Neuron (in vitro differentiated cells): ENCODE measurements around the gene PACSIN3.

Source experiments
- H2AFZ ChIP-seq: one replicate; pipeline ENCODE4 v1.6.1; 2013; ENCODE audit warnings: low read depth, mild to moderate bottlenecking, inconsistent platforms, low read length, moderate library complexity
- H3K27me3 ChIP-seq: one replicate; pipeline ENCODE4 v1.6.1; 2013; ENCODE audit warnings: low read length; ENCODE audit not compliant: insufficient read depth
- H3K36me3 ChIP-seq: one replicate; pipeline ENCODE4 v1.6.1; 2013; ENCODE audit warnings: low read length; ENCODE audit not compliant: insufficient read depth
- H3K4me1 ChIP-seq: one replicate; pipeline ENCODE4 v1.6.1; 2013; ENCODE audit warnings: low read length; ENCODE audit not compliant: insufficient read depth
- H3K4me3 ChIP-seq: 2 replicates; pipeline ENCODE4 v1.5.1; 2013; ENCODE audit warnings: mild to moderate bottlenecking, low read length, moderate library complexity
- H3K9me3 ChIP-seq: one replicate; pipeline ENCODE4 v1.6.1; 2013; ENCODE audit warnings: low read length

Gene PACSIN3

DNA sequence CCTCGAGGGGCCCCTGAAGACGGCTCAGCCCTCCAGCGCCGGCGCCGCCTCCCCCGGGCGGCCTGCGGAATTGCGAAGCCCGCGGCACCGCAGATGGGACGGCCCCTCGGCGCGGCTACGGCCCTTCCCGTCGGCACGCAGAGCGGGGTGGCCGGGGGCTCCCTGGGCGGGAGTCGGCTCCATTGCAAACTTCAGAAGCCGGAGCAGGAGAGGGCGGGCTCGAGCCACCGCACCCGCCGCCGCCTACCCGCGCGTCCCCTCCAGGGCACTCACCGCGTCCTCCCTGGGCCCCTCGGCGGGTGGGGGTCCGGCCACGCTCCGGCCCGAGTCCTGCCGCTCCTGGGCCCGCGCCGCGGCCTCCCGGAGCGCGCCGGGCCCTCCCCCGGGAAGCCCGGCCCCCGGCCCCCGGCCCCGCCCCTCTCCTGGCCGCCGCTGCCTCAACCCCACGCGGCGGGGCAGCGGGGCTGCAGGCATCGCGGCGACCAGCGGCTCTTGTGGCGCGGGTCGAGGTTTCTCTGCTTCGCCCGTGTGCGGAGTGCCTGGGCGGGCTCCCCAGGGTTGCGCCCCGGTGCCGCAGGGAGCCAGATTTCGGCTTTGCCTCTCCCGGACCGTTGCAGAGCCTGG lies at the start of gene PACSIN3:
Gene PACSIN3 (minus strand): TSS at position 359 of the 624 bp plus-strand sequence. CDS start 3,707 bp downstream, outside the sequence.
- peak within 1 kb of the TSS; percentile 51 for H2AFZ ChIP-seq
- peak within 1 kb of the TSS; percentile 45 for H3K4me3 ChIP-seq
- no peaks in the 10 kb centered on the region for H3K9me3 ChIP-seq
- peaks cover 28% of the 10 kb centered on the region for H3K27me3 ChIP-seq
- H3K36me3 ChIP-seq: no peaks in the 10 kb centered on the region
- H3K4me1 ChIP-seq: peaks cover 17% of the 10 kb centered on the region

DNA sequence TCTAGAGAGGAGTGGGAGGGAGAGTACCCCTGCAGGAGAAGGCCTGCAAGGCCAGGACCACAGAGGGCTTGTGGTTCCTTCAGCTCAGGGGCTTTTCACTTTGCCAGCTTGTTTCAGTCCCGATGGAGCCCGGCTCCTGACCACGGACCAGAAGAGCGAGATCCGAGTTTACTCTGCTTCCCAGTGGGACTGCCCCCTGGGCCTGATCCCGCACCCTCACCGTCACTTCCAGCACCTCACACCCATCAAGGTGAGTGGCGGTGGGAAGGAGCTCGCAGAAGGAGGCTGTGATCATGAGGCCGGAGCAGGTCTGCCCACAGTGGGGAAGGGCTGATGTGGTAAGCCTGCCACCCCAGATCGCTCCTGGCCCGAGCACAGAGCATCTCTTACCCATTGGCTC lies 48.9 kb upstream of the PACSIN3 start:
- H2AFZ ChIP-seq: no peak overlapping the region
- no peaks in the 10 kb centered on the region for H3K4me1 ChIP-seq
- H3K9me3 ChIP-seq: no peaks in the 10 kb centered on the region
- H3K36me3 ChIP-seq: peaks cover 21% of the 10 kb centered on the region
- H3K4me3 ChIP-seq: no peak overlapping the region
- no peaks in the 10 kb centered on the region for H3K27me3 ChIP-seq

DNA sequence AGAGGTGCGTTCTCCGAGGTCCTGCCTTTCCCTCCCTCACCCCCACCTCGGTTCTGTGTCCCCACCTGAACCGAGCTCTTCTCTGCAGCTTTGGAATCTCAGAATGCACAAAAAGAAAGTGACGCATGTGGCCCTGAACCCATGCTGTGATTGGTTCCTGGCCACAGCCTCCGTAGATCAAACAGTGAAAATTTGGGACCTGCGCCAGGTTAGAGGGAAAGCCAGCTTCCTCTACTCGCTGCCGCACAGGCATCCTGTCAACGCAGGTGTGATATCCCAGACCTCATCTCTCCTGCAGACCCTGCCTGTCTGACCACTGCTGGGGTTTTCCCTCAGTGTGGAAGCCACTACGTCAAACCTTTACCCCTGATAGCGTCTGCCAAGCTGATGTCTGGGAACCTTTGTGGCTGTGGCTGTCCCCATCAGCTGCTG lies 48.5 kb upstream of the PACSIN3 start:
- H3K27me3 ChIP-seq: no peaks in the 10 kb centered on the region
- H3K9me3 ChIP-seq: no peaks in the 10 kb centered on the region
- H2AFZ ChIP-seq: no peak overlapping the region
- H3K4me3 ChIP-seq: no peak overlapping the region
- H3K36me3 ChIP-seq: peaks cover 16% of the 10 kb centered on the region
- no peaks in the 10 kb centered on the region for H3K4me1 ChIP-seq

- H3K4me1 ChIP-seq: no peaks in the 10 kb centered on the region
- no peak overlapping the region for H2AFZ ChIP-seq
- H3K36me3 ChIP-seq: peaks cover 10% of the 10 kb centered on the region
- no peak overlapping the region for H3K4me3 ChIP-seq
- H3K9me3 ChIP-seq: no peaks in the 10 kb centered on the region
- H3K27me3 ChIP-seq: no peaks in the 10 kb centered on the region
Observed at GRCh38 chr11:47233989-47234668, 47.9 kb upstream of the PACSIN3 start.

DNA sequence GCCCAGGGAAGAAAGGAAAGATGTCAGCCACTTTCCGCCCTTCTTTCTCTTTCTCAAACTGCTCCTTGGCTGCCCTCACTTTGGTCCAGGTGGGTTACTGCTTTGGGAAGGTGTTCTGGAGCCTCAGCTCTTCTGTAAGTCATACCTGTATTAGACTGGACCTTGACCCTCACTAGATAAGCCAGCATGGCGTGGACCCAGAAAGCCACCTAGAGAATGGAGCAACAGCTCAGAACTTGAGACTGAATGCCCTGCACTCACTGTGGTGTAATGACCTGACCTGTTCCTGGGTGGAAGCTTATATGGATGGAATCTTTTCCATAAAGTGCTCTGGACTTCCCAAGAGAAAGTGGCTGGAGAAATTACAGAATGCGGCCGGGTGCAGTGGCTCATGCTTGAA lies 46.8 kb upstream of the PACSIN3 start:
- H3K4me3 ChIP-seq: no peak overlapping the region
- H3K27me3 ChIP-seq: no peaks in the 10 kb centered on the region
- H3K9me3 ChIP-seq: no peaks in the 10 kb centered on the region
- H2AFZ ChIP-seq: no peak overlapping the region
- H3K36me3 ChIP-seq: peaks cover 4% of the 10 kb centered on the region
- no peaks in the 10 kb centered on the region for H3K4me1 ChIP-seq

DNA sequence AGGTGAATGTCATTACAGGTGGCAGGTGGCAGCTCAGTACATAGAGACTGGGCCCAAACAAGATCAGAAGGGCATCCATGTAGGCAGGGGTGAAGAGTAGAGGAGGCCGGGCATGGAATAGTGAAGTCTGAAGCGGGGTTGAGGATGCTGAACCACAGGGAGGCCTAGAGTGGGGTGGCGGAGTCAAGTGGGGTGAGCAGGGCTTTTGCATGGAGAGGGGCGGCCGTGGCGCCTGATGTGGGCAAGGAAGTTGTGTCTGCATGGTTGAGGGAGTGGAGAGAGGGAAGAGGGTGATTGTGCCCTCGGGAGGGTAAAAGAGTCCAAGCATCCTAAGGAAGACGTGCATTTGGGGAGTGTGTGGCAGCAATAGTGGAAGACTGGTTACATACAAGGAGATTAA lies 42.9 kb upstream of the PACSIN3 start:
- Histone ChIP-seq H3K9me3 (no peaks in the 10 kb centered on the region), H3K4me3 (no peak overlapping the region), H3K4me1 (no peaks in the 10 kb centered on the region), H3K36me3 (peaks cover 4% of the 10 kb centered on the region), H3K27me3 (no peaks in the 10 kb centered on the region), H2AFZ (no peak overlapping the region)

DNA sequence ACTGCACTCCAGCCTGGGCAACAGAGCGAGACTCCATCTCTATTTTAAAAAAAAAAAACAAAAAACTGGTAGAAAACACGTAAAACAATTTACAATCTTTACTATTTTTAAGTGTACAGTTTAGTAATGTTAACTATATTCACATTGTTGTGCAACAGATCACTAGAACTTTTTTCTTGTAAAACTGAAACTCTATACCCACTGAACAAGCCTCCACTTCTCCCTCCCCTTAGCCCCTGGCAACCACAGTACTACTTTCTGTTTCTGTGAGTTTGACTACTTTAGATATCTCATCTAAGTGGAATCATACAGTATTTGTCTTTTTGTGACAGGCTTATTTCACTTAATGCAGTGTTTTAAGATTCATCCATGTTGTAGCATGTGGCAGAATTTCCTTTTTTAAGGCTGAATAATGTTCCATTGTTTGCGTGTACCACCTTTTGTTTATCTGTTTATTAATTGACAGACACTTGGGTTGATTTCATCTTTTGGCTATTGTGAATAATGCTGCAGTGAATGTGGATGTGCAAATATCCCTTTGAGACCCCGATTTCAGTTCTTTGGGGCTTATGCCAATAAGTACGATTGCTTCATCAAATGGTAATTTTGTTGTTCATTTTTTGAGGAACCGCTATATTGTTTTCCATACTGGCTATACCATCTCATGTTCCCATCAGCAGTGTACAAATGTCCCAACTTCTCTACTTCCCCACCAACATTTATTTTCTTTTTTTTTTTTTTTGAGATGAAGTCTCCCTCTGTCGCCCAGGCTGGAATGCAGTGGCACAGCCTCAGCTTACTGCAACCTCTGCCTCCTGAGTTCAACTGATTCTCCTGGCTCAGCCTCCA lies 39.5 kb upstream of the PACSIN3 start:
- Histone ChIP-seq H3K9me3 (no peaks in the 10 kb centered on the region), H3K27me3 (no peaks in the 10 kb centered on the region), H3K4me3 (no peak overlapping the region), H3K36me3 (peaks cover 4% of the 10 kb centered on the region), H2AFZ (no peak overlapping the region), H3K4me1 (peaks cover 5% of the 10 kb centered on the region)

DNA sequence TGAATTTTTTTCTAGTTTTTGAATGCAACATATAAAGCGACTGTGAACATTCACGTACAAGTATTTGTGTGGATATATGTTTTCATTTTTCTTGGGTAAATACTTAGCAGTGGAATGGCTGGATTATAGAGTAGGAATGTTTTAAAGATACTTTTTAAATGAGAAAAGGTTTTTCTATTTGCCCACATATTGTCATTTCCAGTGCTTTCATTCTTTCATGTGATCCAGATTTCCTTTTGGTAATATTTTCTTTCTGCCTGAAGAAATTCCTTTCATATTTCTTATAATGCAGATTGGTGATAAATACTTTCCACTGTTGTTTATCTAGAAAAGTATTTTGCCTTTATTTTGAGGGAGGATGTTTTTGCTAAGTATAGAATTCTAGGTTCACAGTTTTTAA lies 36.5 kb upstream of the PACSIN3 start:
- peaks cover 21% of the 10 kb centered on the region for H3K4me1 ChIP-seq
- H2AFZ ChIP-seq: no peak overlapping the region
- no peak overlapping the region for H3K4me3 ChIP-seq
- no peaks in the 10 kb centered on the region for H3K27me3 ChIP-seq
- H3K9me3 ChIP-seq: no peaks in the 10 kb centered on the region
- H3K36me3 ChIP-seq: peaks cover 4% of the 10 kb centered on the region

- no peak overlapping the region for H2AFZ ChIP-seq
- H3K4me1 ChIP-seq: peaks cover 29% of the 10 kb centered on the region
- H3K36me3 ChIP-seq: no peaks in the 10 kb centered on the region
- H3K9me3 ChIP-seq: no peaks in the 10 kb centered on the region
- H3K4me3 ChIP-seq: no peak overlapping the region
- H3K27me3 ChIP-seq: no peaks in the 10 kb centered on the region
Observed at GRCh38 chr11:47220401-47220821, 34.2 kb upstream of the PACSIN3 start.

DNA sequence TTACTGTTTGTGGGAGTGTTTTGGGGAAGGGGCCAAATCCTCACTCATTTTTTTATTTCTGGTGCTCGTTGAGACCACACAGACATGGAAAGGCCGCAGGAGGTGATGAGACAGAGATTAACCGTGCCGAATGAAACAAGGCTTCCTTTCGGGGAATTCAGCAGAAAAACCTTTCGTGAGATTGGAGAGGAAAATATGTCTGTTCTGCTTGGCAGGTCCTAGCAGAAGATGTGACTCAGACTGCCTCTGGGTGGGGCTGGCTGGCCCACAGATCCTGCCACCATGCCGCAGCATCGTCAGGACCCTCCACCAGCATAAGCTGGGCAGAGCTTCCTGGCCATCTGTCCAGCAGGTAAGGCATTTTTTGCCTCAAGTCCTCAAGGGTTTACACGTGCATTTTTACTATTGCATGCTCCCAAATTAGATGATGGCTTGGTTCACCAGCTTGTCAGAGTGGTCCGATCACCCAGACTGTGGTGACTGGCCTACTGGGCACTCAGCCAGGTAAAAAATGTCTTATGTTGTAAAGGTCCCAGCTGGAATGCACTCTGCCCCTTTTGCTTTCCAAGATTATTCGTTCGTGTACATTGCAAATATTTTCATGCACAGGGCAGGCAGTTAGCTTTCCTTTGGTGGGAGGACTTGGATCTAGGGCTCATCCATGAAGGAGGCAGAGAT lies 30.0 kb upstream of the PACSIN3 start:
- no peaks in the 10 kb centered on the region for H3K36me3 ChIP-seq
- no peaks in the 10 kb centered on the region for H3K9me3 ChIP-seq
- H2AFZ ChIP-seq: no peak overlapping the region
- peak overlapping the region; percentile 45 for H3K4me3 ChIP-seq
- H3K27me3 ChIP-seq: no peaks in the 10 kb centered on the region
- H3K4me1 ChIP-seq: peaks cover 32% of the 10 kb centered on the region

GRCh38 chr11:47215366-47215910 lies 29.2 kb upstream of the PACSIN3 start:
- H3K36me3 ChIP-seq: no peaks in the 10 kb centered on the region
- peak overlapping the region; percentile 45 for H3K4me3 ChIP-seq
- no peaks in the 10 kb centered on the region for H3K9me3 ChIP-seq
- no peaks in the 10 kb centered on the region for H3K27me3 ChIP-seq
- peak overlapping the region; percentile 68 for H2AFZ ChIP-seq
- peaks cover 23% of the 10 kb centered on the region for H3K4me1 ChIP-seq

GRCh38 chr11:47213950-47214565 lies 27.8 kb upstream of the PACSIN3 start:
- no peaks in the 10 kb centered on the region for H3K27me3 ChIP-seq
- H3K9me3 ChIP-seq: peaks cover 2% of the 10 kb centered on the region
- H3K4me3 ChIP-seq: no peak overlapping the region
- no peaks in the 10 kb centered on the region for H3K36me3 ChIP-seq
- no peak overlapping the region for H2AFZ ChIP-seq
- H3K4me1 ChIP-seq: peaks cover 16% of the 10 kb centered on the region
